Dermis blood vessel endothelial cell (primary cell): ENCODE results near the gene MRPL12. TPM values are rescaled to one million over a fixed set of nuclear protein-coding genes. Genes with fewer than 3 reads are reported as not detected.
"Not testable (repeated sequence)": the region's sequence is repeated elsewhere in the genome, so short reads cannot be mapped to it uniquely, and the experiment has no call there.

Source experiments
- DNase-seq: peaks from one replicate; pipeline ENCODE4 v3.0.0; 2010
- total RNA-seq: library from RNA; depleted of rRNA; stranded (reverse); fragments of >200 nt; gene quantifications from 2 replicates; pipeline ENCODE4 v1.2.3, GENCODE V29; 2014

MRPL12 gene
- total RNA-seq, 1 donor from 2014 or later = 8.2 TPM

DNA sequence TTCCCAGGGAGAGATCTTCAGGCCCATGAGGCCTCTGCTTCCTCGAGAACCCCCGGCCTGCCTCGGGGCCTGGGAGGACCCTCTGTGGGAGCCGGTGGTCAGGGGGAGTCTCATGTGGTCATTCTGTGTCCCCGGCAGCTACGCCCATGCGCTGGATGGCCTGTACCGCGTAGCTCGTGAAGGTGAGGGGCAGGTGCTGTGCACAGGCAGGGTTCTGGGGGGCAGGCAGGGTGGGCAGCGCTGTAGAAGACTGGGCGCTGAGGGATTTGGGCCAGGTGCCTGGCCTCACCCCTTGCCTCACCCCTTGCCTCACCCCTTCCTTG lies 13.5 kb downstream of the MRPL12 start:
- no peak for DNase-seq

DNA sequence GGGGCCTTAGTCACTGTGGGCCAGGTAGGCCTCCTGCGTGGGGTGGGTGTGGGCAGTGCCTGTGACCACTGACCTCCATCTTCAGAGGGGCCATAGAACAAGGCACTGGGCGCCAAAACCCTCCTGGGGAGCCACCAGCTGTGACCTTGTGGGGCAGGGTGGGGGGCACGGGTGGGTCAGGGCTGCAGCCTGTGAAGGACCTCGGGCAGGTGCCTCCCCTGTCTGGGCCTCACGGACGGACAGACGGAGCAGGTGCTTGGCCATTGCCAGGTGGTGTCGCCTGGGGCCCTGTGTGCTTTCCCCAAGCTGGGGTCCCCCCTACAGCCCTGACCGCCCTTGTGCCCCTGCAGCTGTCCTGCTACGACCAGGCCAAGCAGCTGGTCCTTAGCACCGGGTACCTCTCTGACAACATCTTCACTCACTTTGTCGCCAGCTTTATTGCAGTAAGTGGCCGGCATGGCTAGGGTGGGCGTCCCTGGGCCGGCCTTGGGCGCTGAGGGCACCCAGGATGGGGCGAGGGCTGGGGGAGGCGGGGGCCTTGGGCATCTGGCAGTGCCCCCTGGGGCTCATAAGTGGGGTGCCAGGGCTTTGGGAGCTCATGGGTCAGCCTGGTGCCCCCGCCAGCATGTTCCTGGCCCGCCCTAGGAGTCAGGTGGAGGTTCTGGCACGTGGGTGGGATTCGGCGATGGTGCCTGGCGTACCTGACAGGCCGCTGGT lies 14.0 kb downstream of the MRPL12 start:
- no peak for DNase-seq

DNA sequence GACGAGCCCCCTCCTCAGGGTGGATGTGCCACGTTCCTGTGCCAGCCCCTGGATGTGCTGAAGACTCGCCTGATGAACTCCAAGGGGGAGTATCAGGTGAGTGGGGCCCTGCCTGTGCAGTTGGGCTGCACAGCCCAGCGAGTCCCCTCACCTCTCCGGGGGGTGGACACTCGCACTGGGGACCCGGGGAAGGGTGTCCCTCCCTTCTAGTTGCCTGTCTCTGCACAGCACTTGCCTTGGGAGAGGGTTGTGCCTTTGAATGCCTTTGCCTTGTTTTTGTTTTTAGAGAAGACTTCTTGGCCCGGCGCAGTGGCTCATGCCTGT lies 14.6 kb downstream of the MRPL12 start:
- no peak for DNase-seq

DNA sequence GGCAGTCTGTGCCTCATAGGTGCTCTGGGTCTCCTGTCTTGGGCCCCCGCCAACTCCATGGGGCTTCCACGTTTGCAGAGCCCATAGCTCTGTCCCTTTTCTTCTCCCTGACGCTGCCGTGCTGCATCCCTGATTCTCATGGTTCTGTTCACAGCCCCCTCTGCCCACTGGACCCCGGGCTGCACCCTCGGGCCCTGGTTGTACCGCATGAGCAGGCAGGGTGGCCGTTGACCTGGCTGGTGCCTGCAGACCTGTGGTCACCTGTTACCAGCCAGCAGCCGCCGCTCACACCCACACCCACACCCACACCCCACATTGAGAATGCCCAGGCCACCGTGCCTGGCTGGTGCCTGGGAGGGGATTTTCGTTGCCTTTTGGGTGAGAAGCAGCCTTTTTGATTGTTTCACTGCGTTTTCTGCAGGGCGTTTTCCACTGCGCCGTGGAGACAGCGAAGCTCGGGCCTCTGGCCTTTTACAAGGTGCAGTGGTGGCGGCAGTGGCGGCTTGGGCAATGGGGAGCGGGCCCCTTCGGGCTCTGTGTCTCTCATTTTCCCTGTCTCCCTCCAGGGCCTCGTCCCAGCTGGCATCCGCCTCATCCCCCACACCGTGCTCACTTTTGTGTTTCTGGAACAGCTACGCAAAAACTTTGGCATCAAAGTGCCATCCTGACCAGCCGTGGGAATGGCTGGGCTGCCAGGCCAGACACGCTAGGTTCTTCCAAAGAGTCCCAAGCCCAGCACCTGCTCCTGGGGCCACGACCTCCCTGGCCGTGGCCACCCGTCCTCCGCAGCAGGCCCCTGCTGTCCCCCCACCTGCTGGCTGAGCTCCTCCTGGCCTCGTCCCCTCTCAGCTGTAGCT lies 16.5 kb downstream of the MRPL12 start:
- DNase-seq = no peak

DNA sequence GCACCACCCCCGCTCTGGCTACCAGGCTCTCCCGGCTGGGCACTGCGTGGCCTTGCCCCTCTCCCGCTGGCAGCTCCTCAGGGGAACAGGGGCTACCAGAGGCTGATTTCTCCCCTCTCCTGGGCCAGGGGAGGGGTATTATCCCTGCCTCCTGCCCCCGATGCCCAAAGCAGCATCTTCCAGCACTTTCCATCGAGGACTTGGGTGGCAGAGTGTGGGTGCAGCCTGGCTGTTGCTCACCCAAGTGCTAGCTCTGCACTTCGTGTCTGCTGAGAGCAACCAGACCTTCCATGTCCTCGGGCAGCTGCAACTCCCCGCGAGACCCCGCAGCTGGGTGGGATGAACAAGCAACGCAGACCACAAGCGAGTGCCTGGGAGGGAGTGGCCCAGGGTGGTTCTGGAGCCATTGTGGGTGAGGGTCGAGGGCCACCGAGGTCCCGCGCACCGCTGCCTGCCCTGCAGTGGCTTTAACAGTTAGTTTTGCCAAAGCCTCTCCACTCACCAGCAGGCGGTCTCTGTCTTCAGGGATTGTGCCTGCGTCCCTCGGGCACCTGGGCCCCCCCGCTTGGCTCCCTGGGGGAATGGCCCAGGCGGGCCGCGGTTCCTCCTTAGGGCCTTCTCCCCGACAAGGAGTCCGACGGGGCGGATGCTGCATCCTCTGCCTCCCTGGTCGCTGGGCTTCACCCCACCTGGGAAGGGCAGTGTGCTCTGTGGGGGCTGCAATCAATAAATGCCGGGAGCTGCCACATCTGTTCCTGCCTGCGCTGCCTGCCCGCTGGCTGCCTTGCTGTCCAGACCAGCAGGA lies 17.3 kb downstream of the MRPL12 start:
- no peak for DNase-seq

DNA sequence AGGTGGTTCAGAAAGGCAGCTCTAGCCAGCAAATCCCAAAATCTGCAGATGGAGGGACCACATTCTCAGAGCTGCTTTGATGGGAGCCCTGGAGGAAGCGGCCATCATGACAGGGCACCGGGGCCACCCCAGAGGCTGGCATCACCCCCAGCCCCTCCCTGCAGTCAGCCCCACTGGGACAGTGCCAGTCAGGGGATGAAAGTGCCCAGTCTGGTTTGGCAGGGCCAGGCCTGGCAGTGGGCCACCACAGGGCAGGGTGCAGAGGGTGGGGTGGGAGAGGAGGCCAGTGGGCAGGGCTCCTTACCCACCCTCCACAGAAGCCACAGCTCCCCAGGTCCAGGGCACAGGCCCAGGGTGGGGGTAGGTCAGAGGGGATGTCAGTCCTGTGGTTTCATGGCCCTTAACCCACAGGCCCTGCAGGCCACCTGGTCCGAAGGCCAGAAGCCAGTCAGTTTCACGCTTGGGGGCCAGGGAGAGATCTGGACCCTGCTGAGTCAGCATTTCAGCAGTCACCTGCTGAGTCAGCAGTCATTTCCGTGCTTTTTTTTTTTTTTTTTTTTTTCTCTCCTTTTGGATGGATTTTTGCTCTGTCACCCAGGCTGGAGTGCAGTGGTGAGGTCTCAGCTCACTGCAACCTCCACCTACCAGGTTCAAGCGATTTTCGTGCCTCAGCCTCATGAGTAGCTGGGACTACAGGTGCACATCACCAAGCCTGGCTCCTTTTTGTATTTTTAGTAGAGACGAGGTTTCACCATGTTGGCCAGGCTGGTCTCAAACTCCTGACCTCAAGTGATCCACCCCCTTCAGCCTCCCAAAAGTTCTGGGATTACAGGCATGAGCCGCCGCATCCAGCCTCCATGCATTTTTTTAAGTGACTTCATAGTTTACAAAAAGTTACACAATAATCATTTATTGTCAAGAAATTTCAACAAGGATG lies 19.3 kb downstream of the MRPL12 start:
- no peak for DNase-seq

DNA sequence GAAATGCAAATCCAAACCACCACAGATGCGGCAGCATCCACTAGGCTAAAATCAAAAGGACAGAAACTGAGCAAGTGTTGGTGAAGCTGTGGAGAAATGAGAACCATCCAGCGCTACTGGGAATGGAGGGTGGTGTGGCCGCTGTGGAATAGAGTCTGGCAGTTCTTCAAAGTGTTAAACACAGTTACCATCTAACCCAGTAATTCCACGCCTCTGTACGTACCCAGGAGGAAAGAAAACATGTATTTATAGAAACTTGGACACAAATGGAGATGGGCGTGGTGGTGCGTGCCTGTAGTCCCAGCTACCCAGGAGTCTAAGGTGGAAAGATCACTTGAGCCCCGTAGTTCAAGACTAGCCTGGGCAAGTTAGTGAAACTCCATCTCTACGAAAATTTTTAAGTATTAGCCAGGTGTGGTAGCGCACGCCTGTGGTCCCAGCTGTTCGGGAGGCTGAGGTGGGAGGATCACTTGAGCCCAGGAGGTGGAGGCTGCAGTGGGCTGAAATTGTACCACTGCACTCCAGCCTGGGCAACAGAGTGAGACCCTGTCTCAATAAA lies 20.6 kb downstream of the MRPL12 start:
- DNase-seq = no peak

DNA sequence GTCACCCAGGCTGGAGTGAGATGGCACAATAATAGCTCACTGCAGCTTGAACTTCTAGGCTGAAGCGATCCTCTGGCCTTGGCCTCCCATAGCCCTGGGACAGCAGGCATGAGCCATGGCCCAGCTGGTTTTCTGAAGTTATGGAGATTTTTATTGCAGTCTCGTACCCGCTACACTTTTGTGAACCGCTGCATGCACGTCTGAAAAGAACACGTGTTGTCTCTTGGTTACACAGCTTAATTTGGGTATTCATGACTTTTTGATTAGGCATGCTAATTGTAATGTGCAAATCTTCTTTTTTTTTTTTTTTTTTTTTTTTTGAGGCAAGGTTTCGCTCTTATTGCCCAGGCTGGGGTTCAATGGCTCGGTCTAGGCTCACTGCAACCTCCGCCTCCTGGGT lies 22.3 kb downstream of the MRPL12 start:
- DNase-seq = no peak

DNA sequence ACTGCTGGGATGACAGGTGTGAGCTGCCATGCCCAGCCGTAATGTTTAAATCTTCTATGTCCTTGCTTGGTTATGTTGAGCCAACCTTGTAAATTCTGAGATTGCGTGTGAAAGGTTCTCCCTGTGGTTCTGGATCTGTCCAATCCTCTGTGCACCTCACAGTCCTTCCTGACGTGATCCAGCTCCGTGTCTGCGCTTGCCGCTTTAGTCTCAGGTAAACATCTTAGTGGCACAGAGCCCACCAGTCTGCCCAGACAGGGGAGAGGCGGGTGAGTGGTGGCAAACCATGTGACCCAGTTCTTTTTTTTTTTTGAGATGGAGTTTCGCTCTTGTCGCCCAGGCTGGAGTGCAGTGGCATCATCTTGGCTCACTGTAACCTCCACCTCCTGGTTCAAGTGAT lies 22.8 kb downstream of the MRPL12 start:
- DNase-seq = no peak

DNA sequence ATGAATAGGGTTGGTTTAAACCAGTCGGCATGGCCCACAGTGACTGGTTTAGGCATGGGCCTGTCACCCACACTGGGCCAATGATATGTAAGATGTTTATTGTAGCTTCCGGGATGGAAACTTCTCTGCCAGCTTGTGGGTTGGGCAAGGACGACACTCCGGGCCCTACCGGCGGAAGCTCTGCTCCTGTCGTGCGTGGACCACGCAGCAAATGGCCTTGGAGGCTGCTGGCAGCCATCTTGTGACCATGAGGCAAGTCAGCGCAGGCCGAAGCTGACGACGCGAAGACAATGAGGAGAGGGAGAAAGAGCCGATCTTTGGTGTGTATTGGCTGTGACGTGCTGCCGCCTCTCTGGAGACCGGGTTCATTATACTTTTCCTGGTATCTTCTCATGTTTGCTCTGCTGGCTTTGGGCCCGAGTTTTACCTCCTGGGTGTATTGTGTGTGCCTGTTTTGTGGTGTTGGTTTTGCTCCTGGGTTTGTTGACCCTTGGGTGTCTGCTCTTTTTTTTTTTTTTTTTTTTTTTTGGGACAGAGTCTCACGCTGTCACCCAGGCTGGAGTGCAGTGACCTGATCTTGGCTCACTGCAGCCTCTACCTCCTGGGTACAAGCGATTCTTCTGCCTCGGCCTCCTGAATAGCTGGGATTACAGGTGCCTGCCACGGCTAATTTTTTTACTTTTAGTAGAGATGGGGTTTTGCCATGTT lies 24.3 kb downstream of the MRPL12 start:
- DNase-seq = no peak

DNA sequence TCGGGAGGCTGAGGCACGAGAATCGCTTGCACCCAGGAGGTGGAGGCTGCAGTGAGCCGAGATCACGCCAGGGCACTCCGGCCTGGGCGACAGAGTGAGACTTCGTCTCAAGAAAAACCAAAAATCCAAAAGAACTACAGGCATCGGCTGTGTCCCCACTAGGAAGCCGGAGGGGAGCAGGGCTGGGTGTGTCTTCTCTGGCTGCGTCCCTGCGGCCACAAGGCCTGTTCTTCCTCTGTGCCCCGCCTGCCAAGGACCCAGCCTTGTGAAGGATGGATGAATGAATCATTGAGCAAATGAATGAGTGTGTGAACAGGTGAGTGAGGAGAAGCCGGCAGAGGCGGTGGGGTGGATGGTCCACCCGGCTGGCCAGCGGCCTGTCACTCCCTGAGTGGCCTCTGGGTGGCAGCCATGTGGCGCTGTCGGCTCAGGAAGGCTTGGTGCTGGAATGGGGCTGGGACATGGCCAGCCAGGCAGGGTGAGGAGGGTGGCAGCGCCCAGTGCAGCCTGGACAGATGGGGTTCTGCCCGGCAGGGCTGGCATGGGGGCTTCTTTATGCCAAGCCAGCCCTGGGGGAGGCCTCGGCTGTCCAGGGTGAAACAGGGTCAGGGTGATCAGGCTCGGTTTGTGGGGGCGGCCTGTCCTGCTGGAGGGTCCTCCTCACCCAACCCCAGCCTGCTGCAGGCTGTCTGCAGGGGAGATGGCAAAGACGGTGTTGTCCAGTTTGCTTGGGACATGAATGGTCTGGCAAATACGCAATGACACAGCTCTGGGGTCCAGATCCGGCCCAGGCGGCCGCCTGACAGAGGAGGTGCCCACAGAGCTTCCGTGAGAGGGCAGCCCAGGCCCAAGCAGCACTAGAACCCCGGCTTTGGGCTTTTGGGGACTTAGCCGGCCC lies 30.6 kb downstream of the MRPL12 start:
- peak; percentile 81 for DNase-seq

DNA sequence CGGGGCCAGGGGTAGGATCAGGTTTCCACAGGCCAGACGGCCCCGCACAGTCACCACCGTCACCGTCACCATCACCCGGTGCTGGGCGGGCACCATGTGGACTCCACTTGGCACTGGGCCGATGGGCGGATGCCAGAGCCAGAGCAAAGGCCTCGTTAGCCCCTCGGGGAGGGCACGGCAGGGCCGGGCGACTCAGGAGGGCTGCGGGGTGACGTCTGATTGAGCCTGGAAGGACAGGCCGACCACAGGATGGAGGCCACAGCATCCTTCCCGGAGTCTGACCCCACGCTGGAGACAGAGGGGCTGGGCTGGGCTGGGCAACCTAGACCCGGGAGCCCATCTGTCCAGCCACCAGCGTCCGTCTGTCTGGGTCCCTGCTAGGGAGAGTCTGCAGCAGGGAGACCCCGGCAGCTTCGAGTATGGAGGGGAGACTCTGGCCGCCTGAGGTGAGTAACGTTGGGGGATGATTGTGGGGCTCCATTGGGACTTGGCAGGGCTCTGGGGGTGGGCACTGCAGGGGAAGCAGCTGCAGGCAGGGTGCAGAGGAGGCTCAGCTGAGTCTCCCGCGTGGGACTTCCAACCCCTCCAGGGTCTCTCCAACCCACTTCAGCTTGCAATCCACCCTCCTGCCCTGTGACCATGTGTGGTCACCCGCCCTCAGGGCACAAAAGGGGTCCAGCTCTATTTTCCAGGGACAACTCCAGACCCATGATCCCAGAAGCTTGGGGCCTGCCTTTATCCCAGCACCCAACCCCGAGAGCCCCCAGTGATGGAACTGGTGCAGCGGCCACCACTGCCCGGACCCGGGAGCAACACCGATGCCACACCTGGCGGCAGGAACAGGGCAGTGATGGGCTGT lies 31.5 kb downstream of the MRPL12 start:
- no peak for DNase-seq

DNA sequence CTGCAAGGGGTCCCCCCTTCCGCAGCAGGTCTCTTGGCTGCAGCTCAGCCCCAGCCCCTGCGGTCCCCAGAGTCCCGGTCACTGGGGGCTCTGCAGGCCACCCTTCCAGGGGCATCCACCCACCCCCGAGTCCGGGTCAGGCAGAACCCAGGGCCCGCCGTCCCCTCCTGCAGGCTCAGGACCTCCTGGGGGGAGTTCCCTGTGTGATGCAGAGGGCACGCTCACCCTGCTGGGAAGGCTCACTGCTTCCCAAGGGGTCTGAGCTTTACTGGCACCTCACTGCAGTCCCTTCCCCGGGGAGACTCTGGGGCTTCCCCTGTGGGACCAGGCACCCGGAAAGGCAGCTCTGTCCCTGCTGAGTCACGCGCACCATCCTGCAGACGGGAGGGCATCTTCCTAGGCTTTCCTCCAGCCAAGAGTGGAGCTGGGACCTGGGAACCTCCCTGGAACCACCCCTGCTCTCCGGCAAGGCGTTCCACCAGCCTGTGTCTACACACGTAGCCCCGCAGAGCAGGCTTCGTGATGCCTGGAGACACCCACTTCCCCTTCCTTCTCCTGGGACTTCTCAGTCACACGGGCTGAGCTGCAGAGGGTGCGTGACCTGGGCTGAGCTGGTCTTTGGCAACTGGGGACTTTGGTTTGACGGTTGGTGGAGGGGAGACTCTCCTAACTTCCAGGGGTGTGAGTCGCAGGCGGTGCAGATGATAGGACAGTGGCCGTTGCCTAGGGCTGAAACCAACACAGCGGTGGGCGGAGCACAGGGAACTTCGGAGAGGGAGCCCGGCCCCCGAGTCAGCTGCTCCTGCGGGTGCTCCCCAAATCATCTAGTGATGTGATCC lies 32.3 kb downstream of the MRPL12 start:
- no peak for DNase-seq

DNA sequence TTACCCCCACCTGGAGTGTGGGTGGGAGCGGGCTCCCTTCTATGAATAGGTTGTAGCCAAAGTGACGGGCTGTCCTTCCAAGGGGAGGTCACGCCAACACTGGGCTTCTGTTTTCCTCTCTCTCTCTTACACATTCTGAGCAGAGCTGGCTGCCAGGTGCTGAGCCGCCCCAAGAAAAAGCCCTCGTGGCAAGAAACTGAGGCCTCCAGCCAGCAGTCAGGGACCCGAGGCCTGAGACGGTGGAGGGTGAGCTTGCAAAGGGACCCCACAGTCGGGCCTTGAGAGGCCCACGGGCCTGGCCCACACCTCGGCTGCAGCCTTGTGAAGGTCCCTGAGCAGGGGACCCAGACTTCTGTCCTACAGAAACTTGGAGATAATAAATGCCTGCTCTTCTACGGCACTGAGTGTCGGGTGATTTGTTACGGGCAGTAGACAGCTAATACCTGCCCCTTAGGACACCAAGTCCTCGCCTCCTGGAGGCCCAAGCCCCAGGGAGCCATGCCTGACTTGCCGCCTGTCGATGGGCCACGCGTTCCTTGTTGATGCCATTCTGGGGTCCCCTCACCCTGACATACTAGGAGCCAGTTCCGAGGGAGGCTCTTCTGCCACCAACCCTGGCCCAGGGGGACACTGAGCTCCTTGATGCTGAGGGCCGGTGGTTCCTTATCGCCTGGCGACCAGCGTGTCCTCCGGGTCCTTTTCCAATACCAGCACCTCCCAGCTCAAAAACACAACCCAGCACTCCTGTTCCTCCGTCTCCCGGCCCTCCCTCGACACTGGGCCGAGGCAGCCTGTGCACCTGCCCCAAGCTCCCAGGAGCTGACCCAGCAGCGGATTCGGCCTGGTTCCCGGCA lies 35.0 kb downstream of the MRPL12 start:
- no peak for DNase-seq

DNA sequence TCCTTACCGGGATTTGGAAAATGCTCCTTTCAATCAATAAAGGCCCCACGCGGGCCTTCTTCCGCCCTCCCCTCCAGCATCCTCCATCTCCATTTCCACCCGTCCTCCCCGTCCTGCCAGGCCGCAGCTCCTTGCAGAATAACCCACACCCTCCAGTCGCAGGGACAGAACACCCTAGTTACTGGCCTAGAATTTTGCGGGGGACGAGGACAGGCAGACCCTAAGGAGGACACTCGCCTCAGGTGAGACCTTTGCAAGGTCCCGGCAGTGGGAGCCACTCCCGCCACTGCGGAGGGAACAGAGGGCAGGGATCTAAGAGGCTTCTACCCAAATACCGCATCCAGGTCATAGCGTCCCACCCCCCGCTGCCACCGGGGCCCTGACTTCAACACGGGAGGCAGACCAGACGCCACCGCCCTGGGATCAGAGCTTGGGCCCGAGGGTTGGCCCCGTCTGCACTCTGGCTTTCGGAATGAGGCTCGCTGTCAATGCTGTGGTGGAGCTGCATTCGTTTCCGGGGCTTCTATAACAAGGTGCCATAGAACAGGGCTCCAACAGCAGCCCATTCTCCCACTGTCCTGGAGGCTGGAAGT lies 35.7 kb downstream of the MRPL12 start:
- no peak for DNase-seq

DNA sequence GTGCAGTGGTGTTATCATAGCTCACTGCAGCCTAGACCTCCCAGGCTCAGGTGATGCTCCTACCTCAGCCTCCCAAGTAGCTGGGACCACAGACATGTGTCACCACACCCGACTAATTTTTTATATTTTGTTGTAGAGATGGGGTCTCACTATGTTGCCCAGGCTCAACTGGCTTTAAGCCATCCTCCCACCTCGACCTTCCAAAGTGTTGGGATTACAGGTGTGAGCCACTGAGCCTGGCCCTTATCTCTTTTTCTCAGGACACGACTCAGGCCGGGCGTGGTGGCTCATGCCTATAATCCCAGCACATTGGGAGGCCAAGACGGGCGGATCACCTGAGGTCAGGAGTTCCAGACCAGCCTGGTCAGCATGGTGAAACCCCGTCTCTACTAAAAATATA lies 36.4 kb downstream of the MRPL12 start:
- not testable (repeated sequence) for DNase-seq

DNA sequence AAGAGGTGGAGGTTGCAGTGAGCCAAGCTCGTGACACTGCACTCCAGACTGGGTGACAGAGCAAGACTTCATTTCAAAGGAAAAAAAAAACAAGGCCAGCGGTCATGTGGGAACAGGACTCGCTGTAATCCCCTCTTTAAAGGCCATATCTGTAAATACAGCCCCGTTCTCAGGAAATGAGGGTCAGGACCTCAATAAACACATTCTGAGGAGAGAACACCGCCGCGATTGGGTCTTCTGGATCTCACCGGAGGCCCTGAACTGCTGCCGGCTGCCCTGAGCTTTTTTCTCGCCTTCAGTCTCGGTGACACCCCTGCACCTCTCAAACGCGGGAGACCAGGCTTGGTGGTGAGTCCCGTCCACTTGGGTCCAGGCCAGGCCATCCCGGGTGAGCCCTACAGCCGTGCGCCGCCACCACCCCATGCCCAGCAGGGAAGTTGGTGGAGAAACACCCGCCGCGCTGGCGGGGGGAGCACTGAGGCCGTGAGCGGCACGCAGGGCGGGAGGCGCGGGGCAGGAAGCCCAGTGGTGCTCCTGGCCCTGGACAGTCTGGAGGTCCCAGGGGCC lies 37.3 kb downstream of the MRPL12 start:
- DNase-seq = peak; percentile 32
